Esophagus squamous epithelium (tissue), 4 donors: ENCODE data around the gene SYT2.

ENCODE experiments used
- POLR2A ChIP-seq, 4 donors: fragments of 450-650 bp; IDR thresholded peaks; one replicate each; pipeline ENCODE4 v1.6.1; 2017; ENCODE audit warnings: antibody characterized with exemption in 4 of 4, mild to moderate bottlenecking in 4 of 4, moderate library complexity in 3 of 4
- TF ChIP-seq, protein P1 (sequence below), 6 experiments: fragments of 450-650 bp in 4 of 6; fragments of 200-600 bp in 2 of 6; sonication (generic) in 2 of 6; IDR thresholded peaks; one replicate each; pipeline ENCODE4 v1.5.1; 2016 to 2019; ENCODE audit warnings: antibody characterized with exemption in 6 of 6, mild to moderate bottlenecking in 4 of 6, moderate library complexity in 4 of 6

DNA sequence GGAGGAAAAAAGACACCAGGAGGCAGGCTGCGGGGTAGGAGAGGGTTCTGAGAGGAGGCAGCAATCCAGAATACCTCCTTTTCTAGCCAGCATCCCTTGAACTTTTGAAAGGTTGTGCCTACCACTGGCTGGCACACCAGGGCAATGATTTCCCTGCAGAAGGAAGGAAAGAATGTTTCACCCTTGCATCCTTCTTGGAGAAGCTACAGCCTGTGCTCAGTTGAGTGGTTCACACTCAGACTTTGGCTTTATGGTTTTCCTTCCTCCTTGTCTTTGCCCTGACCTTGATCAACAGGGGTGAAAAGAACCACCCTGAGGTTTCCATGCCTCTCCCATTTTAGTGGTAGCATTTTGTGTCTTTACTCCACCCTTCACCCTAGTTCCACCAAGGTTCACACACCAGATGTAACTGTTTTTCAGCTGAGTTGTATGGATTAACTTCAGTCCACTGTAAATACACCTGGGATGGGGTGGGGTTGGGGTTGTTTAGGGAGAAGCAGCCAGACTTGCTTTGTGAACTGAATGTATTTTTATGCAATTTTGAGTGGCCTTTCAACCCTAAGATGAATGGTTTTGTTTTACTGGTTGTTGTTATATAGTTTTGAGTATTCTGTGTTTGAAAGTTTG is 122.3 kb downstream of the SYT2 start:
- TF ChIP-seq, protein P1, sequence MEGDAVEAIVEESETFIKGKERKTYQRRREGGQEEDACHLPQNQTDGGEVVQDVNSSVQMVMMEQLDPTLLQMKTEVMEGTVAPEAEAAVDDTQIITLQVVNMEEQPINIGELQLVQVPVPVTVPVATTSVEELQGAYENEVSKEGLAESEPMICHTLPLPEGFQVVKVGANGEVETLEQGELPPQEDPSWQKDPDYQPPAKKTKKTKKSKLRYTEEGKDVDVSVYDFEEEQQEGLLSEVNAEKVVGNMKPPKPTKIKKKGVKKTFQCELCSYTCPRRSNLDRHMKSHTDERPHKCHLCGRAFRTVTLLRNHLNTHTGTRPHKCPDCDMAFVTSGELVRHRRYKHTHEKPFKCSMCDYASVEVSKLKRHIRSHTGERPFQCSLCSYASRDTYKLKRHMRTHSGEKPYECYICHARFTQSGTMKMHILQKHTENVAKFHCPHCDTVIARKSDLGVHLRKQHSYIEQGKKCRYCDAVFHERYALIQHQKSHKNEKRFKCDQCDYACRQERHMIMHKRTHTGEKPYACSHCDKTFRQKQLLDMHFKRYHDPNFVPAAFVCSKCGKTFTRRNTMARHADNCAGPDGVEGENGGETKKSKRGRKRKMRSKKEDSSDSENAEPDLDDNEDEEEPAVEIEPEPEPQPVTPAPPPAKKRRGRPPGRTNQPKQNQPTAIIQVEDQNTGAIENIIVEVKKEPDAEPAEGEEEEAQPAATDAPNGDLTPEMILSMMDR (IDR thresholded peaks at IDR 0.05): no peak
- no peak for TF ChIP-seq POLR2A (IDR thresholded peaks at IDR 0.05)
